GM12864 (cell line): Measurements from ENCODE around the gene CCN2.

Experiments used
- DNase-seq: peaks from one replicate; pipeline ENCODE4 v3.0.0-alpha.2; 2011; ENCODE audit warnings: low read depth
- H3K4me3 ChIP-seq: 2 replicates; pipeline ENCODE4 v1.5.1; 2011; ENCODE audit warnings: mild to moderate bottlenecking, low read depth, low read length, control low read depth
- CTCF ChIP-seq: IDR thresholded peaks from 2 replicates; pipeline ENCODE4 v1.5.1; 2011; ENCODE audit warnings: low read depth, mild to moderate bottlenecking, moderate library complexity, low read length, control low read depth, inconsistent platforms; ENCODE audit errors: missing control alignments

The CCN2 gene

GRCh38 chr6:131949909-131950766 lies 1.0 kb downstream of the CCN2 start:
- no peak for DNase-seq
- peak; percentile 20 for TF ChIP-seq CTCF
- peak overlapping the region; percentile 10; the same call in 1 of the 2 replicates for H3K4me3 ChIP-seq

GRCh38 chr6:131949620-131949908 lies 1.6 kb downstream of the CCN2 start:
- H3K4me3 ChIP-seq = no peak overlapping the region
- no peak for TF ChIP-seq CTCF
- no peak for DNase-seq

GRCh38 chr6:131948692-131949619 lies 2.2 kb downstream of the CCN2 start:
- DNase-seq = no peak
- H3K4me3 ChIP-seq = no peak overlapping the region
- no peak for TF ChIP-seq CTCF

- H3K4me3 ChIP-seq = no peak overlapping the region
- no peak for DNase-seq
Measured at GRCh38 chr6:131947986-131948661, 3.0 kb downstream of the CCN2 start.

GRCh38 chr6:131946992-131947955 lies 3.9 kb downstream of the CCN2 start:
- no peak for DNase-seq
- H3K4me3 ChIP-seq = no peak overlapping the region
- no peak for TF ChIP-seq CTCF

More at GRCh38 chr6:131947986-131948661, 3.0 kb downstream of the CCN2 start:
- no peak for TF ChIP-seq CTCF
